ENCODE results near the gene CKM. TPM values are rescaled to one million over a fixed set of nuclear protein-coding genes. Genes with fewer than 3 reads are reported as not detected.

CKM gene
- total RNA-seq, 1 donor from 2014 or later: 5,817 TPM

DNA sequence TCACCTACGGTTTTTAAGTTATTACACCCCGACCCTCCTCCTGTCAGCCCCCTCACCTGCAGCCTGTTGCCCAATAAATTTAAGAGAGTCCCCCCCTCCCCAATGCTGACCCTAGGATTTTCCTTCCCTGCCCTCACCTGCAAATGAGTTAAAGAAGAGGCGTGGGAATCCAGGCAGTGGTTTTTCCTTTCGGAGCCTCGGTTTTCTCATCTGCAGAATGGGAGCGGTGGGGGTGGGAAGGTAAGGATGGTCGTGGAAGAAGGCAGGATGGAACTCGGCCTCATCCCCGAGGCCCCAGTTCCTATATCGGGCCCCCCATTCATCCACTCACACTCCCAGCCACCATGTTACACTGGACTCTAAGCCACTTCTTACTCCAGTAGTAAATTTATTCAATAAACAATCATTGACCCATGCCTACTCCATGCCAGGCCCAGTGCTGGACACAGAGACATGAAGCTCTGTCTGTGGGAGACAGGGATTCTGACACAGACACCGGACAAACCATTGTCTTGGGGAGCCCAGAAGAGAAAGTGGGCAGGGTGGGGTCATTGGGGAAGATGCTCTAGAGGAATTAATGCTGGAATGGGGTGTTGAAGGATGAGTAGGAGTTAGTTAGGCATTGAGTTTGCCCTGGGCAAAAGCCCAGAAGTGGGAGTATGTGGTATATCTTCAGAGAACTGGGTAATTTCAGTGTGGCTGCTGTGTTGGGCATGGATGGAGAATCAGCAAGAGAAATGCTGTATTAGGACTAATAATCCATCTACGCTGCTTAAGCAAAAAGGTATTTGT lies 19.2 kb downstream of the CKM start:
- ATAC-seq (no peak), DNase-seq (ENCODE audit: missing footprints) (no peak)
- intact Hi-C loops (cut with DNase I): no loop called here

DNA sequence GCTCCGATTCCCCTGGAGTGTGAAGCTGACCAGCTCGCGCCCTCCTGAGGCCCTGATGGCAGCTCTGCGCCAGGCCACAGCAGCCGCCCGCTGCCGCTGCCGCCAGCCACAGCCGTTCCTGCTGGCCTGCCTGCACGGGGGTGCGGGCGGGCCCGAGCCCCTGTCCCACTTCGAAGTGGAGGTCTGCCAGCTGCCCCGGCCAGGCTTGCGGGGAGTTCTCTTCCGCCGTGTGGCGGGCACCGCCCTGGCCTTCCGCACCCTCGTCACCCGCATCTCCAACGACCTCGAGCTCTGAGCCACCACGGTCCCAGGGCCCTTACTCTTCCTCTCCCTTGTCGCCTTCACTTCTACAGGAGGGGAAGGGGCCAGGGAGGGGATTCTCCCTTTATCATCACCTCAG lies 20.3 kb downstream of the CKM start:
- DNase-seq (ENCODE audit: missing footprints): no peak
- intact Hi-C loops (cut with DNase I): no loop called here
- no peak for ATAC-seq

DNA sequence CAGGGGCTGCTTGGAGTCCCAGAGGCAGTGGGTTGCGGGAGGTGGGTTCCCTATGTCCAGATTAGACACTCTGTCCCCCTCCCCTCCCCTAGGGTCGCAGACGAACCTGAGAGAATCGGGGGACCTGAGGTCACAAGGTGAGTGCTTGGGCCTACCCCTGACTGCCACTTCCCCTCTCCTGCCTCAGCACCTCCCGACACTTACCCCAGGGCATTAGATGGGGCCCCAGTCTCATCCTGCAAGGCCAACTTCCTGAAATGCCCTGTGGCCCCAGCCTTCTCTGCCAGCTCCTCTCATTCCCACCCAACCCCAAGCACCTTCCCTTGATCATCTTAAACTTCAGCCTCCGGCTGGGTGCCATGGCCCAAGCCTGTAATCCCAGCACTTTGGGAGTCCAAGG lies 23.0 kb downstream of the CKM start:
- ATAC-seq: no peak
- no peak for DNase-seq (ENCODE audit: missing footprints)
- intact Hi-C loops (cut with DNase I): no loop called here

DNA sequence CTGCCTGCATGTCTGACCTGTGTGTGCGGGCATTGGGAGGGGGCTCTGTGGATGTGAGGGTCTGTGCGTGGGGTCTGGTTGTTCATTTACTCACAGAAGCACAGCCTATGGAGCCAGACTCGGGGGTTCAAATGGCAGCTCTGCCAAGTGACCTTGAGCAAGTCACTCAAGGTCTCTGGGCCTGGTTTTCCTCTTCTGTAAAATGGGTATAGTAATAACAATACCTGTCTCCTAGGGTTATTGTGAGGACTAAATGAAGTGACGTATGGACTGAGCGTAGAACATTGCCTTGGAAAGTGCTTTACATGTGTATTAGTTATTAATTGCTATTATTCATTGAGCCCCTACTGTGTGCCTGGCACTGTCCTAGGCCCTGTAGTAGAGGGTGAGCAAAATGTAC lies 24.4 kb downstream of the CKM start:
- intact Hi-C loops (cut with DNase I): no loop called here
- DNase-seq (ENCODE audit: missing footprints) (no peak), ATAC-seq (no peak)

DNA sequence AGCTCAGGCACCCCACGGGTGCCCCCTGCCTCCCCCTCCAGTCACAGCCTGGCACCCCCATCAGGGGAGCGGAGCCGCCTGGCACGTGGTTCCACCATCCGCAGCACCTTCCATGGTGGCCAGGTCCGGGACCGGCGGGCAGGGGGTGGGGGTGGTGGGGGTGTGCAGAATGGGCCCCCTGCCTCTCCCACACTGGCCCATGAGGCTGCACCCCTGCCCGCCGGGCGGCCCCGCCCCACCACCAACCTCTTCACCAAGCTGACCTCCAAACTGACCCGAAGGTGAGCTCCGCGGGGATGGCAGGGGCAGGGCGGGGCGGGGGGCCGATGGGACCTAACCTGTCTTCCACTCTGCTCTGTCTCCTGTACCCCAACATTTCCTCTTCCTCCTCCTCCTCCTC lies 25.0 kb downstream of the CKM start:
- ATAC-seq (no peak), DNase-seq (ENCODE audit: missing footprints) (no peak)
- intact Hi-C loops (cut with DNase I): no loop called here

DNA sequence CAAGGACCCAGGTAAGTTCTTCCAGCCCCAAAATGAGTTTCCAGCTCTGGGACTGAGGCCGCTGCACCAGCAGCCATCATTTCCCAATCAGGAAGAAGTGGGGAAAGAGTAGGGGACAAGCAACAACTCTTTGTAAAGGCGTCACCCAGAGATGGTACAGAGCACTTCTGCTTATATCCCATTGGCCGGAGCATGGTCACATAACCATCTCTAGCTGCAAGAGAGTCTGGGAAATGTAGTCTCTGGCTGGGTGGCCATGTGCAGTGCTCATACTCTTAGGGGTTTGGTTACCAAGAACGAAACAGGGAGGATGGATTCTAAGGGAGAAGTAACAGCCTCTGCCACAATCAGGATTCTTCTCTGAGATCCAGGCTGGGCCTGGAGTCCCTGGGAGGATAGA lies 26.3 kb downstream of the CKM start:
- intact Hi-C loops (cut with DNase I): no loop called here
- DNase-seq (ENCODE audit: missing footprints) (no peak), ATAC-seq (no peak)

DNA sequence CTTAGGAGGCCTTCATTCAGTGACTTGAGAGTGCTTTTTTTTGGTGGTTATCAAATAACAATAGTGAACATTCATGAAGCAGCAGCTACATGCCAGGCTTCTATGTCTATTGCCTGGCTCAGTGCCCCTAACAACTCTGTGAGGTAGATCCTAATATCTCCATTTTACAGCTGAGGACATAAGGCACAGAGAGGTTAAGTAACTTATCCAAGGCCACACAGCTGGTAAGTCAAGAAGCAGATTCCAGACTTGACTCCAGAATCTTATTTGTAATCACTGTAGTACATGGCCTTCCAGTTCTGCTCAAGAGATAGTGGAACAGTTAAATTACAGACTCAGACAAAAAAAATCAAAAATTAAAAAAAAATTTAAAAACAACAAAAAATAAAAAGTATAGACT lies 26.8 kb downstream of the CKM start:
- intact Hi-C loops (cut with DNase I): no loop called here
- DNase-seq (ENCODE audit: missing footprints) (no peak), ATAC-seq (no peak)

DNA sequence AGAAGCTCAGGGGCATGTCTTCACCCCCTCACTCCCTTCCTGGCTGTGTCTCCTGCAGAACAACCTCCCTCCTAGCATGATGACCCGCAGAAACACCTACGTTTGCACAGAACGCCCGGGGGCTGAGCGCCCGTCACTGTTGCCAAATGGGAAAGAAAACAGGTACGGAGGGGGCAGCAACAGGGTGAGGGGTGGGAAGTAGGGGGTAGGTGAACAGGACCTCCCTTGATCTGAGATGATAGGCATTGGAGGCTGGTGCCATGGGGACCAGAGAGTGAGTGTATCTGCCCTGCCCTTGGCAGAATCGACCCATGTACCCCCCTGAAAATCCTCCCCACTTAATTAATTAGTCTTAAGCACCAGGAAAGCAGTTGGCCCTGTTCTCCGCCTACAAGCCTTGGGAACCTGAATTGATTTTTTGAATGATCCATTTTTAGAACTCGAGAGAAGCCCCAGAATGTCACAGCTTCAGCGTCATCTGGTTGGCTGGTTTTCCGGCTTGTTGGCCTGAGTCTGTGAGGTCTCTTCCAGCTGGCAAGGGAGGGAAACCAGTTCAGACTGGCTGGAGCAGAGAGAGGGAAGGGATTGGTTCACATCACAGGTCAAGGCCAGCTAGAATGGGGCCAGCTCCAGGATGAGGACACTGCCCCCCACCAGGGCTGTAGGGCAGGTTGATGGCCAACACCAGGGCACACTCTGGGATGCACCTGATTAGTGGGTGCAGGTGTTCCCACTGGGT lies 28.2 kb downstream of the CKM start:
- ATAC-seq (peak; percentile 79), DNase-seq (ENCODE audit: missing footprints) (peak; percentile 45)
- intact Hi-C loops (cut with DNase I): no loop called here

DNA sequence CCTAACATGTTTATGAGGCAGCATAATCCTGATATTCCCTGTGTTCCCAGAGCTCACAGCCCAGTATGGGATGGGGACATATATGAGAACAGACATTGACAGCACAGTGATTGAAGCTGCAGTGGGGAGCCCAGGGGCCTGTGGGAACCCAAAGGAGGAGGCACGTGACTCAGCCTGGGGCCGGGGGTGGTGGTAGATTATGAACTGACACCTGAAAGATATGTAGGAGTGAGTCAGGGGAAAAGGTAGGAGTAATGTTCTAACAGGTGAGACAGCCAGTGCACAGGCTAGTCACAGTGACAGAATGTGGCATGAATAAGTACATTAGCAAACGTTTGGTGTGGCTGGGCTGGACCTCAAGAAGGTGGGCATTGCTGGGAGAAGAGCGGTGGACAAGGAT lies 29.0 kb downstream of the CKM start:
- intact Hi-C loops (cut with DNase I): no loop called here
- ATAC-seq: no peak
- DNase-seq (ENCODE audit: missing footprints): no peak

DNA sequence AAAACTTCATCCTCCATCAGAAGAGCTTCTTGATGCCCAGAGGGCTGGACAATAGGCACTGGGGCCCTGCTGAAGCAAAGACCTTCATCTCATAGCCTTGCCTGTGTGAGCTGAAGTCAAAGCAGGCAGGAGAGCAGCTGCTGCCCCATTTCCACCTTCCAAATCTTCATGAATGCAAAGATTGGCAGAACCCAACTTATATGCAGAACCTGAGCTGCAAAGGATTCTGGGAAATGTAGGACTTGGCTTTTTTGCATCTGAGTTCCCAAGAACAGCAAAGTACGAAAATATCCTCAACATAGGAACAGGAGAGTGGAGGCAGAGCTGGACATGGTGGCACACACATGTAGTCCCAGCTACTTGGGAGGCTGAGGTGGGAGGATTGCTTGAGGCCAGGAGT lies 30.8 kb downstream of the CKM start:
- intact Hi-C loops (cut with DNase I): no loop called here
- DNase-seq (ENCODE audit: missing footprints): no peak
- ATAC-seq: no peak

DNA sequence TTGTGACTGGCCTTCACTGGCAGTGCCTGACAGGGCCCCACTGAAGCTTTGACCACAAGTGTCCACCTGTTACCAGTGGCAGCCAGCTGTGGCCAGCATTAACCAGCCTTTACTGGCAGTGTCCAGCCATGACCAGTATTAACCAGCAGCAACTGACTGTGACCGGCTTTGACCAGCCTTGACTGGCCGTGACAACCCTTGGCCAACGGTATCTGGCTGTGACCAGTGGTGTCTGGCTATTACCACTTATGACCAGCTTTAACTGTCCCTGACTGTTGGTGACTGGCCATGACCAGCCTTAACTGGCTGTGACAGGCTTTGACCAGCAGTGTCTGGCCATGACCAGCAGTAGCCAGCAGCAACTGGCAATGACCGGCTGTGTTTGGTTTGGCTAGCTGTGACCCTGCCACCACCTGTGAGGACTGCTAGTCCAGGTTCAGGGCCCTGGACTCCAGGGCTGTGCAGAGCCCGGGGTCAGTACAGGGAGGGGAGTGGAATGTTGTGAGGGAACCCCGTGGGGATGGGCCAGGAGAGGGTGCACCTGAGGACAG lies 32.2 kb downstream of the CKM start:
- intact Hi-C loops (cut with DNase I): no loop called here
- DNase-seq (ENCODE audit: missing footprints): no peak
- ATAC-seq: no peak

DNA sequence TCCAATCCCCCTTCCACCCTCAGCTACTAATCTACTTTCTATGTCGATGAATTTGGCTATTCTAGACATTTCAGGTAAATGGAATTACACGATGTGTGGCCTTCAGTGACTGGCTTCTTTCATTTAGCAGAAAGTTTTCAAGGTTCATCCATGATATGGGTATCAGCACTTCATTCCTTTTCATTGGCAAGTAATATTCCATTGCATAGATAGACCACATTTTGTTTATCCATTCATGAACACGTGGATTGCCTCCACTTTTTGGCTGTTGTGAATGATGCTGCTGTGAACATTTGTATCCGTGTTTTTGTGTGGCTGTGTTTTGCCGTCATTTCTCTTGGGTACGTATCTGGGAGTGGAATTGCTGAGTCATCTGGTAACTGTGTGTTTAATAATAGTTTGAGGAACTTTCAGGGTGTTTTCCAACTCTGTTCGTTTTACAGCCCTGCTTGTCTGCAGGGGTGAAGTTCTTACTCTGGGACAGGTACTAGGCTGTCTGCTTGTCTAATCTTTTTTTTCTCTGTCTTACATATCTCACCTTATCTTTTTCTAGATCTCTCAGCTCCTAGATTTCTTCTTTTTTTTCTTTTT lies 39.1 kb downstream of the CKM start:
- ATAC-seq (no peak), DNase-seq (ENCODE audit: missing footprints) (no peak)
- intact Hi-C loops (cut with DNase I): no loop called here

DNA sequence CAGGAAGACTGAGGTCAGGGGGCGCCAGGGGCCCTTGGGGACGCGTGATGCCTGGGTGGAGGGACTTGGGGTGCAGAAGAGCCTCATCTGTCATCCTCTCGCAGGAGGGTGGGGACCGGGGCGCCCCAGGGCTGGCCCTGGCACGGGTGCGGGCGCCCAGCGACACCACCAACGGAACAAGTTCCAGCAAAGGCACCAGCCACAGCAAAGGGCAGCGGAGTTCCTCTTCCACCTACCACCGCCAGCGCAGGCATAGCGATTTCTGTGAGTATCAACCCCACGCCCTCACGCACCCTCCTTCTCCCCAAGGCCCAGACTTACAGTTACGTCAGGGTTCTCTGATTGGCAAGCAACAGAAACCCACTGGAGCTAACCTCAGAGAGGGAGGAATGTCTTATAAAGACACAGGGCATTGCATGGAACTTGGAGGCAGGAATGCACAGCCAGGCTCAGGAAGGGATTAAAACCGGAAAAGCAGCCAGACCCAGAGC lies 42.2 kb downstream of the CKM start:
- ATAC-seq: no peak
- intact Hi-C loops (cut with DNase I): no loop called here
- DNase-seq (ENCODE audit: missing footprints): no peak

DNA sequence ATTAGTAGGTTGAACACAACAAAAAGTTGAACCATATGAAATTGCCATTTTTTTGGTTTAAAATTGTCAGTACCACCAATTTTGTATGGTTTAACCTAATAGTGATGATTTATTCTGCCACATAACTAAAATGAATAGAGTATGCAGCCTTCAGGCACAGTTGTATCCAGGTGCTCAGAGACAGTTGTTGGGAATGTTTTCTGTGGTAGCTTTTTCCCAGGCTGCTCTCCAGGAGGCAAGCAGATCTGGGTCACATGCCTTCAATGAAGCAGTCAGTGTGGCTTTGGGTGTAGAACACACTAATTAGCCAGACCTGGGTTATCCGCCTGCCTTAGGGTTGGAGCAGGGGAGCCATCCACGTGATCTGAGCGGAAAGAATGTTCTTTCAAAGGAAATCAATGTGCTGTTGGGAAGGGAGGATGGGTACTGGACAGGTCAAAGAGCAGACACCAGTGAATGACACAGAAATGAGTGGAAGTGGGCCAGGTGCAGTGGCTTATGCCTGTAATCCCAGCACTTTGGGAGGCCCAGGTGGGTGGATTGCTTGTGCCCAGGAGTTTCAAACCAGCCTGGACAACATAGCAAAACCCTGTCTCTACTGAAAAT lies 43.0 kb downstream of the CKM start:
- ATAC-seq (no peak), DNase-seq (ENCODE audit: missing footprints) (no peak)
- intact Hi-C loops (cut with DNase I): no loop called here

DNA sequence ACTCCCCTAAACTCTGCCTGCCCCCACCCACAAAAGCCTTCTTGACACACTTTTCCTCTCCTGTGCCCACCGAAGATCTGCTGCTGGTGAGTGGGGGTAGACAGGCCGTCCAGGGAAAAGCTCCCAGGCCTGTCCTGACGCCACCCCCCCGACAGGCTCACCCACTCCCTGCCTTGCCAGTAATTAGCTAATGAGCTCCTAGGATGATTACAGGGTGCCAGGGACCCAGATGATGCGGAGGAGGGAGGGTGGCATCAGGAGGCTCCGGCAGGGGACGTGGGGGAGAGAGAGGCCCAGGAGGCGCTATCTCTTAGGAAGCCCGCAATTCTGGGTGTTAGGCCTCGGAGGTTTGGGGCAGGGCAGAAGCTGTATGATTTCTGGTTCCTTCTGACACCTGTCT lies 44.6 kb downstream of the CKM start:
- DNase-seq (ENCODE audit: missing footprints) (no peak), ATAC-seq (no peak)
- intact Hi-C loops (cut with DNase I): no loop called here

DNA sequence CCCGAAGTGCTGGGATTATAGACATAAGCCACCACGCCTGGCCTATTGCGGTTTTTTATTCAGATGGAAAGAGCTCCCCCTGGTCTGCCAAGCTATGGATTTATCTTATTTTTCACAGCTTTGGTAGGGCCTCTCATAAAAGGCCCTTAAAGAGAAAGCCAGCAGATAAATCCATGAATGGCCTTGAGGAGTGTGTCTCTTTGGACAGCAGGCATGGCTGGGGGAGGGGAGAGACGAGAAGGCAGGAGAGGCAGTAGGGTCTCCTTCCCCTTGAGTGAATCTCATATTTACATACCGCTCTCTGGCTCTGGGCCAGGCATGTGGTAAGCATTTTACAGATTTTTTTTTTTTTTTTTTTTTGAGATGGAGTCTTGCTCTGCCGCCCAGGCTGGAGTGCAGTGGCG lies 46.4 kb downstream of the CKM start:
- intact Hi-C loops (cut with DNase I): no loop called here
- ATAC-seq (no peak), DNase-seq (ENCODE audit: missing footprints) (no peak)

DNA sequence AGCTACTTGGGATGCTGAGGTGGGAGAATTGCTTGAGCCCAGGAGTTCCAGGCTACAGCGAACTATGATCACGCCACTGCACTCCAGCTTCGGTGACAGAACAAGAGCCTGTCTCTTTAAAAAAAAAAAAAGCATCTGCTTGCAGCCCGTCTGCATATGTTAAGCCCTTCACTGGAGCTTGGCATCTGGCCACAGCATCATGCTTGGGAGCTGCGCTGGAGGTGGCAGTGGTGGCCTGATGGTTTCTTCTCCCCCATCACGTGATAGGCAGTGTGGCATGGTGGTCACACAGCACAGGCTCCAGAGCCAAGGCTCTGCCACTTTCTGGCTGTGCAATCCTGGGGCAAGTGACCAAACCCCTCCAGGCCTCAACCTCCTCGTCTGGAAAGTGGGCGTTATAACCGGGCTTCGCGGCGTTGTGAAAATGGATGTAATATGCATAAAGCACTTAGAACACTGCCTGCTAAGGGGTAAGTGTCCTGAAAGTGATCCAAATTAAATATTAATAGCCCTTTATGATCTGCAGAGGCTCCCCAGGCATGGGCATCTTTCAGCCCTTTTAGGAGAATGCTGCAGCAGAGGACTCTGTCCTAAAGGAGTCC lies 47.2 kb downstream of the CKM start:
- intact Hi-C loops (cut with DNase I): no loop called here
- DNase-seq (ENCODE audit: missing footprints) (peak; percentile 61), ATAC-seq (no peak)

DNA sequence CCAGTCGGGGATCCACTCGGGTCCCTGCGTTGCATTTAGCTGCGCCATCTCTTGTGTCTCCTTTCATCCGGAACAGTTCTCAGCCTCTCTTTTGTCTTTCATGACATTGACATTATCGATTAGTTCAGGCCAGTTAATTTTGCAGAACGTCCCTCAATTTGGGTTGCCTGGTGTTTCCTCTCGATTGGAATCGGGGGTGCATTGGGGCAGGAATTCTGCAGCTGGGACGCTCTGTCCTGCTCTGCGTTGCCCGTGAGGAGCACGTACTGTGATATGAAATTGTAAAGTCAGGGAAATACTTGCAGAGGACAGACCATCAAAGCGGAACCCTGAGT lies 49.2 kb downstream of the CKM start:
- no peak for ATAC-seq
- DNase-seq (ENCODE audit: missing footprints): no peak
- intact Hi-C loops (cut with DNase I): no loop called here

DNA sequence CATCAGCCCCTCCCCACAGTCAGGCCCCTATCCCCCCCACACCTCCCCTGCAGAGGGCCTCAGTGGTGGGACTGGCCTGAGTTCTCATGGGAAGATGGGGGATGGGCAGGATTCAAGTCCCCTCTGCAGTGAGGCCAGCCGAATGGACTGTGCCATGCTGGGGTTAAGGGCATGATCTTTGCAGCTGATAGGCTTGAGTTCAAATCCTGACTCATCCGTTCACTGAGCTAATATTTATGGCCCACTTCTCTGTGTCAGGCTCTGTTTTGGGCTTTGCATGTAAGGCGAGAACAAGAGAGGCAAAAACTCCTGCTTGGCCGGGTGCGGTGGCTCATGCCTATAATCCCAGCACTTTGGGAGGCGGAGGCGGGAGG lies 51.0 kb downstream of the CKM start:
- ATAC-seq (no peak), DNase-seq (ENCODE audit: missing footprints) (no peak)
- intact Hi-C loops (cut with DNase I): no loop called here
